ENCODE measurements around the gene LYL1. TPM values are rescaled to one million over a fixed set of nuclear protein-coding genes. Genes with fewer than 3 reads are reported as not detected.

Gene LYL1
- total and polyA plus RNA-seq, 2 of the 13 experiments (the other 11 are each of a cell fraction or from before 2014, with no cell fraction given): 0.75 to 0.92 TPM

DNA sequence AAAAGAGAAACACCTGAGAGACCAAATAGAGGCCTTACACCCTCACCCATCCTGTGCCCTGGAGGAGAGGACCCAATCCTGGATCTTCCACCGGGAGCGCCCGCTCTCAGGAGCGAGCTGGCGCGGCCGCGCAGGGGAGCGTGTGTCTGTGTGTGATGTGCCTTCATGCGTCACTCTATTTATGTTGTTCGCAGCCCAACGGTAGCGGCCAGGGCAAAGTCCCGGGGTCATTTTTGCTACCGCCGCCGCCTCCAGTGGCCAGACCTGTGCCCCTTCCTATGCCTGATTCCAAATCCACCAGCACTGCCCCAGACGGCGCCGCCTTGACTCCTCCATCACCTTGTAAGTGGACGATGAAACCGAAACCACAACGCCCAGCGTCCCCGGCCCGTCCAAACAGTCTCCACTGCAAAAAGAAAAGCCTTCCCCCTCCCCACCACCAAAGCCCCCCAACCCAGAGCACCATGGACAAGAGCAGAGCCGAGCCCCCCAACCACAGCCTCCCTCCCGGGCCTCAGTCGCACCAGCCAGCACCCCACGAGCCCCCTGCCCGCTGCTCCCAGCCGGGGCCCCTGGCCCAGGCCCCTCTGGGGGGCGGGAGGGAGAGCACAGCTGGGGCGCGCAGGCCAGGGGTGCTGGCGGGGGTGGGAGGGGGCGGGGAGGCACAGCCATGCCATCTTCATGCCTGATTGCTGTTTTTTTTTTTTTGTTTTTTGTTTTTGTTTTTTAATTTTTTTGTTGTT lies 14.7 kb downstream of the LYL1 start (continued):
- TF ChIP-seq, protein P1, sequence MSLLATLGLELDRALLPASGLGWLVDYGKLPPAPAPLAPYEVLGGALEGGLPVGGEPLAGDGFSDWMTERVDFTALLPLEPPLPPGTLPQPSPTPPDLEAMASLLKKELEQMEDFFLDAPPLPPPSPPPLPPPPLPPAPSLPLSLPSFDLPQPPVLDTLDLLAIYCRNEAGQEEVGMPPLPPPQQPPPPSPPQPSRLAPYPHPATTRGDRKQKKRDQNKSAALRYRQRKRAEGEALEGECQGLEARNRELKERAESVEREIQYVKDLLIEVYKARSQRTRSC (CRISPR knock-in tag; IDR thresholded peaks at IDR 0.05; ENCODE audit: low read depth): no peak
- TF ChIP-seq ZMYM3 (CRISPR knock-in tag; IDR thresholded peaks at IDR 0.05) (no peak), ZNF761 (CRISPR knock-in tag; conservative IDR thresholded peaks at IDR 0.05) (no peak), MIXL1 (CRISPR knock-in tag; IDR thresholded peaks at IDR 0.05) (no peak), ZNF556 (CRISPR knock-in tag; IDR thresholded peaks at IDR 0.05; ENCODE audit: borderline replicate concordance) (no peak), ZNF10 (CRISPR knock-in tag; IDR thresholded peaks at IDR 0.05; ENCODE audit: borderline replicate concordance, low read depth) (no peak), MEIS2 (CRISPR knock-in tag; IDR thresholded peaks at IDR 0.05) (no peak)
- TF ChIP-seq, protein P2, sequence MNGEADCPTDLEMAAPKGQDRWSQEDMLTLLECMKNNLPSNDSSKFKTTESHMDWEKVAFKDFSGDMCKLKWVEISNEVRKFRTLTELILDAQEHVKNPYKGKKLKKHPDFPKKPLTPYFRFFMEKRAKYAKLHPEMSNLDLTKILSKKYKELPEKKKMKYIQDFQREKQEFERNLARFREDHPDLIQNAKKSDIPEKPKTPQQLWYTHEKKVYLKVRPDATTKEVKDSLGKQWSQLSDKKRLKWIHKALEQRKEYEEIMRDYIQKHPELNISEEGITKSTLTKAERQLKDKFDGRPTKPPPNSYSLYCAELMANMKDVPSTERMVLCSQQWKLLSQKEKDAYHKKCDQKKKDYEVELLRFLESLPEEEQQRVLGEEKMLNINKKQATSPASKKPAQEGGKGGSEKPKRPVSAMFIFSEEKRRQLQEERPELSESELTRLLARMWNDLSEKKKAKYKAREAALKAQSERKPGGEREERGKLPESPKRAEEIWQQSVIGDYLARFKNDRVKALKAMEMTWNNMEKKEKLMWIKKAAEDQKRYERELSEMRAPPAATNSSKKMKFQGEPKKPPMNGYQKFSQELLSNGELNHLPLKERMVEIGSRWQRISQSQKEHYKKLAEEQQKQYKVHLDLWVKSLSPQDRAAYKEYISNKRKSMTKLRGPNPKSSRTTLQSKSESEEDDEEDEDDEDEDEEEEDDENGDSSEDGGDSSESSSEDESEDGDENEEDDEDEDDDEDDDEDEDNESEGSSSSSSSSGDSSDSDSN (CRISPR knock-in tag; IDR thresholded peaks at IDR 0.05): no peak
- TF ChIP-seq, protein P3, sequence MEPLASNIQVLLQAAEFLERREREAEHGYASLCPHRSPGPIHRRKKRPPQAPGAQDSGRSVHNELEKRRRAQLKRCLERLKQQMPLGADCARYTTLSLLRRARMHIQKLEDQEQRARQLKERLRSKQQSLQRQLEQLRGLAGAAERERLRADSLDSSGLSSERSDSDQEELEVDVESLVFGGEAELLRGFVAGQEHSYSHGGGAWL (CRISPR knock-in tag; IDR thresholded peaks at IDR 0.05): no peak
- TF ChIP-seq, protein P4, sequence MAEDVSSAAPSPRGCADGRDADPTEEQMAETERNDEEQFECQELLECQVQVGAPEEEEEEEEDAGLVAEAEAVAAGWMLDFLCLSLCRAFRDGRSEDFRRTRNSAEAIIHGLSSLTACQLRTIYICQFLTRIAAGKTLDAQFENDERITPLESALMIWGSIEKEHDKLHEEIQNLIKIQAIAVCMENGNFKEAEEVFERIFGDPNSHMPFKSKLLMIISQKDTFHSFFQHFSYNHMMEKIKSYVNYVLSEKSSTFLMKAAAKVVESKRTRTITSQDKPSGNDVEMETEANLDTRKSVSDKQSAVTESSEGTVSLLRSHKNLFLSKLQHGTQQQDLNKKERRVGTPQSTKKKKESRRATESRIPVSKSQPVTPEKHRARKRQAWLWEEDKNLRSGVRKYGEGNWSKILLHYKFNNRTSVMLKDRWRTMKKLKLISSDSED (CRISPR knock-in tag; IDR thresholded peaks at IDR 0.05): no peak
